Measurements from ENCODE around the gene ZBTB47. TPM values are rescaled to one million over a fixed set of nuclear protein-coding genes. Genes with fewer than 3 reads are reported as not detected.

Gene ZBTB47
- total RNA-seq = 1 to 10 TPM; 1.9 to 2.7 TPM

DNA sequence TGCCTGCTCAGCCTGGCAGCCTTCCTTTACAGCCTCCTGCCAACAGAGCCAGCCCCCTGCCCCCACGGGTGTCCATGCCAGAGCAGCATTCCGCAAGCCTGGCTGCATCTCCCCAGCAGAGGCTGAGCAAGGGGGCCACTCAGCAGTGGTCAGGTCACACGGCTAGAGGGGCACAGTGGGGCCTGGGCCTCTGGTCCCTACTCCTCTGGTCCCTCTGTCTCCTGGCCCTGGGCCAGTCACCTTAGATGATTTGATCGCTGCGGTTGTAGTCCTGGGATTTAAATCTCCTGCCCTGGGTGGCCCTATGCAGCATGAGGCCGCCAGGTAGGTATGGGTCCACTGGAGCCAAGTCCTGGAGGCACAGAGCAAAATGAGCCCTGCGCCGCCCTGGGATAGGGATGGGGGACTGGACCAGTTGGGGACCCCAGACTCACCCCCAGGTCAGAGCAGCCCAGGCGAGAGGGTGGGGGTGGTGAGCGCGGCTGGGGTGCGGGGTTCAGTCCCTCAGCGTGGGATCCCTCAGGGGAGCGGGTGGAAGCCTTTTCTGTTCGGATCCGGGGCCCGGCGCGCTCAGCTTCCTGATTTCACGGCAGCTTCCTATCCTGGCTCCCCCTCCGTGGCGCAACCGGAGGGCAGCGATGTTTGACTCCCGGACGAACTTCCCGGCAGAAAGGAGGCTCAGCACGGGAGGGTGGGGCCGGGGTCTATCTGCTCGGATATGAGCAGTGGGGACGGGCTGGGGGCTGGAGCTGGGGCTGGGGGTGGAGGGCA is at the start of gene ZBTB47:
Gene ZBTB47, plus strand, starts transcription at position 138 of the 771 bp plus-strand sequence. CDS start 4,659 bp downstream, outside the sequence.
- no peak for ATAC-seq
- H3K27me3 Mint-ChIP-seq = no peaks in the 10 kb centered on the region

GRCh38 chr3:42605546-42606173 is 47.8 kb upstream of the ZBTB47 start:
- ATAC-seq = no peak
- Mint-ChIP-seq H3K27ac (no peak overlapping the region), H3K36me3 (peaks cover 16% of the 10 kb centered on the region), H3K9me3 (no peaks in the 10 kb centered on the region), H3K4me3 (no peak overlapping the region), H3K27me3 (no peaks in the 10 kb centered on the region), H3K4me1 (ENCODE audit: low read depth in 2 of 2) (peaks cover 45% of the 10 kb centered on the region in 2 donors)
- DNase-seq (ENCODE audit: low spot score) = no peak

More for the DNA sequence above, at the start of gene ZBTB47:
- no peak for DNase-seq (ENCODE audit: low spot score)
- peaks cover 7 to 12% of the 10 kb centered on the region in 2 donors for H3K4me1 Mint-ChIP-seq (ENCODE audit: low read depth in 2 of 2)
- H3K9me3 Mint-ChIP-seq = no peaks in the 10 kb centered on the region
- peak within 1 kb of the TSS; percentile 28 to 69 for H3K27ac Mint-ChIP-seq
- H3K36me3 Mint-ChIP-seq = no peaks in the 10 kb centered on the region
- H3K4me3 Mint-ChIP-seq = peak within 1 kb of the TSS; percentile 67

GRCh38 chr3:42608581-42608980 is 44.9 kb upstream of the ZBTB47 start:
- H3K27me3 Mint-ChIP-seq = no peaks in the 10 kb centered on the region
- no peak for ATAC-seq
- peak overlapping the region; percentile 2 to 44 for H3K27ac Mint-ChIP-seq
- H3K4me1 Mint-ChIP-seq (ENCODE audit: low read depth in 2 of 2) = peaks cover 47 to 49% of the 10 kb centered on the region in 2 donors
- no peak for DNase-seq (ENCODE audit: low spot score)
- peaks cover 10% of the 10 kb centered on the region for H3K36me3 Mint-ChIP-seq
- H3K9me3 Mint-ChIP-seq = no peaks in the 10 kb centered on the region
- no peak overlapping the region for H3K4me3 Mint-ChIP-seq

DNA sequence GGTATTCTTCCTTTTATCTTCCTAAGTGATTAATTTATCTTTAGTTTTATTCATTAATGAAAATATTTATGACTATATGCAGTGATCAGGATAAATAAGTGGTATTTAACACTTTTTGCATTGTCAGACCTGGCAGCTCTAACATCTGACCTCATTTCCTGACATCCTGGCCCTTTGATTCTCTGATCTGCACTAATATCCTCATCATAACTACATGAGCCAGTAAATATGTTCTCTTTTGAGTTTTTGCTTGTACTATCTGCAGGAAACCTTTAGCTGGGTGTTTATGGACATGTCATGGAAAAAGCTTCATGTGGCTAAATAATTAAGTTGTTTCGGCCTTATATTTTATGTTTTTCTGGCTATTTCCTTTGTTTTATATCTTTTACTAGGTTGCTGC is 42.5 kb upstream of the ZBTB47 start:
- Mint-ChIP-seq H3K4me3 (peak overlapping the region; percentile 58), H3K27ac (peak overlapping the region; percentile 67 to 74), H3K4me1 (ENCODE audit: low read depth in 2 of 2) (peaks cover 36 to 38% of the 10 kb centered on the region in 2 donors), H3K36me3 (peaks cover 4% of the 10 kb centered on the region), H3K27me3 (no peaks in the 10 kb centered on the region), H3K9me3 (no peaks in the 10 kb centered on the region)
- no peak for ATAC-seq
- DNase-seq (ENCODE audit: low spot score) = no peak

DNA sequence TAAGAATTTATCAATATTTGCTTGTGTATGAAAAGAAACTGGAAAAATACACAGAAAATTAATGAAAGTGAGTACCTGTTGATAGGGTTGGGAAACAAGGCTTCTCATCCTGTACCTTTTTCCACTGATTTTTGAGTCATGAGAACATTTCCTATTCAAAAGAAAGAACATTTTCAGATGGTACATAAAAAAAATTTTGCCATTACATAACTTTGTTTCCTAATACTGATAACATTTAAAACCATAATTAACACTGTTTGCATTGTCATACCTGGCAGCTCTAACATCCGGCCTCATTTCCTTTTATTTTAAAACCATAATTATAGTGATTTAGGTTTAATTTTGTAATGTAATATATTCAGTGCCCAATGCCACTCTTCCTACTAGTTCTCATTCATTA is 41.3 kb upstream of the ZBTB47 start:
- Mint-ChIP-seq H3K9me3 (no peaks in the 10 kb centered on the region), H3K27ac (peak overlapping the region in 1 of 2 donors; percentile 10), H3K27me3 (no peaks in the 10 kb centered on the region), H3K36me3 (peaks cover 4% of the 10 kb centered on the region), H3K4me1 (ENCODE audit: low read depth in 2 of 2) (peaks cover 36 to 38% of the 10 kb centered on the region in 2 donors), H3K4me3 (no peak overlapping the region)
- no peak for DNase-seq (ENCODE audit: low spot score)
- ATAC-seq = no peak

GRCh38 chr3:42612928-42613327 is 40.6 kb upstream of the ZBTB47 start:
- Mint-ChIP-seq H3K4me1 (ENCODE audit: low read depth in 2 of 2) (peaks cover 32 to 35% of the 10 kb centered on the region in 2 donors), H3K27ac (peak overlapping the region; percentile 0 to 10), H3K4me3 (no peak overlapping the region), H3K9me3 (no peaks in the 10 kb centered on the region), H3K27me3 (no peaks in the 10 kb centered on the region), H3K36me3 (peaks cover 4% of the 10 kb centered on the region)
- no peak for DNase-seq (ENCODE audit: low spot score)
- ATAC-seq = no peak

- no peak overlapping the region for H3K4me3 Mint-ChIP-seq
- peaks cover 32 to 35% of the 10 kb centered on the region in 2 donors for H3K4me1 Mint-ChIP-seq (ENCODE audit: low read depth in 2 of 2)
- H3K27ac Mint-ChIP-seq = peak overlapping the region; percentile 0 to 10
- no peak for DNase-seq (ENCODE audit: low spot score)
- H3K36me3 Mint-ChIP-seq = peaks cover 4% of the 10 kb centered on the region
- no peaks in the 10 kb centered on the region for H3K9me3 Mint-ChIP-seq
- H3K27me3 Mint-ChIP-seq = no peaks in the 10 kb centered on the region
- ATAC-seq = no peak
Measured at GRCh38 chr3:42613462-42613861, 40.0 kb upstream of the ZBTB47 start.

DNA sequence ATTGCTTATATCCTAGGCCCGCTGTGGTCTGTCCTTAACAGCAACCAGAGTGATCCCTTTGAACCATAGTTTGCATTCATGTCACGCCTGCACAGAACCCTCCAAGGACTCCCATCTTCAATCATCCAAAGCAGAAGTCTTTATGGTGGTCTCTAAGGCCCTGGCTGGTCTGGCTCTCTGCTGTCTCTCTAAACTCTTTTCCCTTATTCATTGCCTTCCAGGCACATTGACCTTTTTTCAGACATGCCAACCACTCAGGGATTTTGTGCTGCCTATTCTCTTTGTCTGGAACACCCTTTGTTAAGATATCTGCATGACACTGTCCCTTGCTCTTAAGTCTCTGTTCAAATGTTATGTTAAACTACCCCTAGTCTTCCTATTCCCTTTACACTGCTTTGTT is 21.9 kb upstream of the ZBTB47 start:
- Mint-ChIP-seq H3K4me3 (no peak overlapping the region), H3K9me3 (no peaks in the 10 kb centered on the region), H3K36me3 (peaks cover 29% of the 10 kb centered on the region), H3K4me1 (ENCODE audit: low read depth in 2 of 2) (peaks cover 7 to 14% of the 10 kb centered on the region in 2 donors), H3K27ac (peak overlapping the region in 1 of 2 donors; percentile 19), H3K27me3 (no peaks in the 10 kb centered on the region)
- DNase-seq (ENCODE audit: low spot score) = no peak
- no peak for ATAC-seq

DNA sequence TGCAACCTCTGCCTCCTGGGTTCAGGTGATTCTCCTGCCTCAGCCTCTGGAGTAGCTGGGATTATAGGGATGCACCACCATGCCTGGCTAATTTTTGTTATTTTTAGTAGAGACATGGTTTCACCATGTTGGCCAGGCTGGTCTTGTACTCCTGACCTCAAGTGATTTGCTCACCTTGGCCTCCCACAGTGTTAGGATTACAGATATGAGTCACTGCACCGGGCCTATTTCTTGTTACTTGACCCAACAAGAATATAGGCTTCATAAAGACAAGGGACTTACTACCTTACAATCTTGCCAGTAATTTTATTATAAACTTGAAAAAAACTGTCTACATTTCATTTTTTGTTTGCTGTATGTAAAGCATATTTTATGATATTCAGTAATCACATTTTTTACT is 21.4 kb upstream of the ZBTB47 start:
- ATAC-seq = no peak
- no peak for DNase-seq (ENCODE audit: low spot score)
- H3K4me1 Mint-ChIP-seq (ENCODE audit: low read depth in 2 of 2) = peaks cover 7 to 14% of the 10 kb centered on the region in 2 donors
- H3K36me3 Mint-ChIP-seq = peaks cover 28% of the 10 kb centered on the region
- H3K27me3 Mint-ChIP-seq = no peaks in the 10 kb centered on the region
- no peak overlapping the region for H3K4me3 Mint-ChIP-seq
- peak overlapping the region in 1 of 2 donors; percentile 19 for H3K27ac Mint-ChIP-seq
- no peaks in the 10 kb centered on the region for H3K9me3 Mint-ChIP-seq

DNA sequence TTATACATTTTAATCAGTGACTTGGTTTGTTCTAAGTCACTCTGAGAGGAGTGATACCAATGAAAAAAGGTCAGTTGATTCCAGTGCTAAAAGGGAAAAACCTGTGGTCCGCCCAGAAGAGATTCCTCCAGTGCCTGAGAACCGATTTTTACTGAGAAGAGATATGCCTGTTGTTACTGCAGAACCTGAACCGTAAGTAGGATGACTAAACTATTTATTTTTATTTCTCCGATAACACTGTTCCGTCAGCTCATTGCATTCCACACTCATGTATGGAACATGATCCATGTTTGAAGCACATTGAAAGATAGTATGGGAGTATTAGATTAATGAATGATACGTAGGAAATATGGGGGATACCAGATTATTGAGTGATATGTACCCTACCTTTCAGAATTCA is 20.0 kb upstream of the ZBTB47 start:
- no peak overlapping the region for H3K4me3 Mint-ChIP-seq
- no peak for ATAC-seq
- no peaks in the 10 kb centered on the region for H3K27me3 Mint-ChIP-seq
- H3K9me3 Mint-ChIP-seq = no peaks in the 10 kb centered on the region
- peaks cover 25% of the 10 kb centered on the region for H3K36me3 Mint-ChIP-seq
- H3K27ac Mint-ChIP-seq = peak overlapping the region in 1 of 2 donors; percentile 70
- peaks cover 7 to 14% of the 10 kb centered on the region in 2 donors for H3K4me1 Mint-ChIP-seq (ENCODE audit: low read depth in 2 of 2)
- no peak for DNase-seq (ENCODE audit: low spot score)

DNA sequence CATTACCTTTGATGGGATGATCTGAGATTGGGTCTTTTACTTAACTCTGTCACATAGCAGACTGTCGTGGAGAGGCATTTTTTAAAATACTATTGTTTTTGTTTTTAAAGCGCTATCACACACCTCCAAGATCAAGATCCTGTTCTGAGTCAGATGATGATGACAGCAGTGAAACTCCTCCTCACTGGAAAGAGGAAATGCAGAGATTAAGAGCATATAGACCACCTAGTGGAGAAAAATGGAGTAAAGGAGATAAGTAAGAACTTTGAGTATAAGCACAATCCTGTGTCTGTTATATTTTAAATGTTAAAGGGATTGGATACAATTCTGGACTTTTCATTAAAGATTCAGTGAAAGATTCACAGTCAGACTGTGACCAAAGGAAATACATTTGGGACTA is 18.4 kb upstream of the ZBTB47 start:
- no peak overlapping the region for H3K4me3 Mint-ChIP-seq
- no peaks in the 10 kb centered on the region for H3K9me3 Mint-ChIP-seq
- no peak for DNase-seq (ENCODE audit: low spot score)
- peaks cover 20% of the 10 kb centered on the region for H3K36me3 Mint-ChIP-seq
- H3K27me3 Mint-ChIP-seq = no peaks in the 10 kb centered on the region
- H3K27ac Mint-ChIP-seq = peak overlapping the region; percentile 45 to 57
- H3K4me1 Mint-ChIP-seq (ENCODE audit: low read depth in 2 of 2) = peaks cover 7 to 14% of the 10 kb centered on the region in 2 donors
- ATAC-seq = peak in 1 of 2 donors; percentile 67

GRCh38 chr3:42637001-42637400 is 16.5 kb upstream of the ZBTB47 start:
- Mint-ChIP-seq H3K4me3 (no peak overlapping the region), H3K27ac (no peak overlapping the region), H3K4me1 (ENCODE audit: low read depth in 2 of 2) (peaks cover 11 to 16% of the 10 kb centered on the region in 2 donors), H3K36me3 (peaks cover 22% of the 10 kb centered on the region), H3K9me3 (no peaks in the 10 kb centered on the region), H3K27me3 (no peaks in the 10 kb centered on the region)
- no peak for ATAC-seq
- DNase-seq (ENCODE audit: low spot score) = no peak

DNA sequence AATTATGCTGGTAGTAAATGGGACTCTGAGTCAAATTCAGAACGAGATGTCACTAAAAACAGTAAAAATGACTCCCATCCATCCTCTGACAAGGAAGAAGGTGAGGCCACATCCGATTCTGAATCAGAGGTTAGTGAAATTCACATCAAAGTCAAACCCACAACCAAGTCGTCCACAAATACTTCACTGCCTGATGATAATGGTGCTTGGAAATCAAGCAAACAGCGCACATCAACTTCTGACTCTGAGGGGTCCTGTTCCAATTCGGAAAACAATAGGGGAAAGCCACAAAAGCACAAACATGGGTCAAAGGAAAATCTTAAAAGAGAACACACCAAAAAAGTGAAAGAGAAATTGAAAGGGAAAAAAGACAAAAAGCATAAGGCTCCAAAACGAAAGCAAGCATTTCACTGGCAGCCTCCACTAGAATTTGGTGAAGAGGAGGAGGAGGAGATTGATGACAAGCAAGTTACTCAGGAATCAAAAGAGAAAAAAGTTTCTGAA is 15.1 kb upstream of the ZBTB47 start:
- ATAC-seq = peak; percentile 76 to 86
- Mint-ChIP-seq H3K36me3 (peaks cover 21% of the 10 kb centered on the region), H3K27me3 (no peaks in the 10 kb centered on the region), H3K9me3 (no peaks in the 10 kb centered on the region), H3K4me3 (no peak overlapping the region), H3K4me1 (ENCODE audit: low read depth in 2 of 2) (peaks cover 11 to 15% of the 10 kb centered on the region in 2 donors), H3K27ac (no peak overlapping the region)
- no peak for DNase-seq (ENCODE audit: low spot score)

- ATAC-seq = peak; percentile 42 to 68
- H3K27me3 Mint-ChIP-seq = no peaks in the 10 kb centered on the region
- H3K36me3 Mint-ChIP-seq = peaks cover 21% of the 10 kb centered on the region
- no peak overlapping the region for H3K4me3 Mint-ChIP-seq
- no peaks in the 10 kb centered on the region for H3K9me3 Mint-ChIP-seq
- no peak overlapping the region for H3K27ac Mint-ChIP-seq
- no peak for DNase-seq (ENCODE audit: low spot score)
- peaks cover 8 to 15% of the 10 kb centered on the region in 2 donors for H3K4me1 Mint-ChIP-seq (ENCODE audit: low read depth in 2 of 2)
Measured at GRCh38 chr3:42639192-42639591, 14.3 kb upstream of the ZBTB47 start.

Data from natural killer cell treated with Interleukin-12 subunit alpha and Interleukin-12 subunit beta and Interleukin-15 and Interleukin-18, amount 100 ng/mL, for 72 hours (primary cell).